Fibroblast of mammary gland (primary cell): ENCODE results near the gene CAPN8.

Source experiments
- DNase-seq: peaks from one replicate; pipeline ENCODE4 v3.0.0-alpha.2; 2010; ENCODE audit warnings: low read depth
- H3K4me3 ChIP-seq: 2 replicates; pipeline ENCODE4 v1.5.1; 2011; ENCODE audit warnings: low read depth, mild to moderate bottlenecking, low read length, moderate library complexity; ENCODE audit not compliant: control insufficient read depth
- TF ChIP-seq, protein P1 (sequence below): conservative IDR thresholded peaks from 2 replicates; pipeline ENCODE4 v1.5.1; 2011; ENCODE audit warnings: low read depth, low read length, inconsistent platforms; ENCODE audit not compliant: control insufficient read depth, insufficient read depth

Gene CAPN8

DNA sequence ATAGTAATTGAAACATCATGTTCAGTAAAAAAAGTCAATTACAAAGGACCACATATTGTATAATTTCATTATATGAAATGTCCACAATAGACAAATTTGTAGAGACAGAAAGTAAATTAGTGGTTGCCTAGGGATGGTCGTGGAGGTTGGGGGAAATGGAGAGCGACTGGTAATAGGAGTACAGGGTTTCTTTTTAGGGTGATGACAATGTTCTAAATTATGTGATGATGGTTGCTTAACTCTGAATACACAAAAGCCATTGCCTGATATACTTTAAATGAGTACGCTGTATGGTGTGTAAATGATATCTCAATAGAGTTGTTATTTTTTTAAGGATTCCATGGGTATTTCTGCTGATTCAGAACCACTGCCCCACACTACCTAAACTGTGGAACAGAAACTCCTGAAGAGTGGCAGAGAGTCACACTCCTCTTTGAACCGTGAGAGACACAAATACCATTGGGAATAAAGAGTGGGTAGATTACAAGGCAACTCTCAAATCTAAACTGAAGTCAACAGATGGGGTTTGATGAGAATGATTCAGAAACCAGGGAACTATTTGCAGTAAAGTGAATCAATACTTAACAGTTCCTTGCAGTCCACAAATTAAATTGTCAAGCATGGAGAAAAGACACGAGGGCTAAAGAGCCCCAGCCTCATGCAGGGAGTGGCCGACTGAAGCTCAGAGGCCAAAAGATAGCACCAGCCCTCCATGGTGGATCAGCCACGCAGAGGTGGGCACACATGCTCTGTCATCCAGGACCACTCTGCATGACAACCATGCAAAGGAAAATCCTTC, 118.0 kb downstream of the CAPN8 start:
- DNase-seq = no peak
- TF ChIP-seq, protein P1, sequence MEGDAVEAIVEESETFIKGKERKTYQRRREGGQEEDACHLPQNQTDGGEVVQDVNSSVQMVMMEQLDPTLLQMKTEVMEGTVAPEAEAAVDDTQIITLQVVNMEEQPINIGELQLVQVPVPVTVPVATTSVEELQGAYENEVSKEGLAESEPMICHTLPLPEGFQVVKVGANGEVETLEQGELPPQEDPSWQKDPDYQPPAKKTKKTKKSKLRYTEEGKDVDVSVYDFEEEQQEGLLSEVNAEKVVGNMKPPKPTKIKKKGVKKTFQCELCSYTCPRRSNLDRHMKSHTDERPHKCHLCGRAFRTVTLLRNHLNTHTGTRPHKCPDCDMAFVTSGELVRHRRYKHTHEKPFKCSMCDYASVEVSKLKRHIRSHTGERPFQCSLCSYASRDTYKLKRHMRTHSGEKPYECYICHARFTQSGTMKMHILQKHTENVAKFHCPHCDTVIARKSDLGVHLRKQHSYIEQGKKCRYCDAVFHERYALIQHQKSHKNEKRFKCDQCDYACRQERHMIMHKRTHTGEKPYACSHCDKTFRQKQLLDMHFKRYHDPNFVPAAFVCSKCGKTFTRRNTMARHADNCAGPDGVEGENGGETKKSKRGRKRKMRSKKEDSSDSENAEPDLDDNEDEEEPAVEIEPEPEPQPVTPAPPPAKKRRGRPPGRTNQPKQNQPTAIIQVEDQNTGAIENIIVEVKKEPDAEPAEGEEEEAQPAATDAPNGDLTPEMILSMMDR = no peak
- H3K4me3 ChIP-seq = no peak overlapping the region

DNA sequence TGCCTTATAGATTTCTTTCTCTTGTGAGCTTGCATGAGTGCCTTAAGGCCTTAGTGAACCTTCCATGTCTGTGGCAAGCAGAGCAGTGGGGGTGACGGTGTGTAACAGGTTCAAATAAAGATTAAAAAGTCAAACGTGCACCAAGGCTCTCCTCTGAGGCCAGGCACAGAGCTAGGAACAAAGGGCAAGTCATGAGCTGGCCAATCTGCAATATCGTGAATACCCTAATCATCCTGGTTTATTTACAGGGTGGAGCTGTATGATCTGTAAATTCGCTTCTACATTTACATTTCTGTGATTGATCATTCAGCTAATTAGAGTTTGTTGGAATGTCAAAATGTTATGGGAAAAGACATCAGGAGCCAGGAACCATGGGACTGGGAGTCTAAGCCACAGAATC, 120.2 kb downstream of the CAPN8 start:
- H3K4me3 ChIP-seq = no peak overlapping the region
- TF ChIP-seq, protein P1 = no peak
- no peak for DNase-seq

DNA sequence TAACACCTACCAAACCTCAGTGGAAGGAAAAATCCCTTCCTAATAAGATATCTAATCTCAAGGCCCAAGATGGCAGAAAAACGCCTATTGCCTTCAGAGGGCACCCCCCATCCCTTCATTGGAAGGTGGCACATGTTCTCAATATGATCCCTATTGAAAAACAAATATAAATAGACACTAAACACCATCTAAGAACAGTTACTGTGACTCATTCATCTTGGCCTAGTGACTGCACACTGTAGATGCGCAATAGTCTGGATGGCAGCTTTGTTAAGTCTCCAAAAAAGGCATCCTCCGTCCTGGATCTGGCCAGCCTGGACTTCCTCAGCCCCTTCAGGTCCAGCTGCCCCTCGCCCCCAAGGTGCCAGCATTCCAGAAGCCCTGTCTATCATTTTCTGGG, 121.9 kb downstream of the CAPN8 start:
- TF ChIP-seq, protein P1 = no peak
- no peak overlapping the region for H3K4me3 ChIP-seq
- peak; percentile 17 for DNase-seq

DNA sequence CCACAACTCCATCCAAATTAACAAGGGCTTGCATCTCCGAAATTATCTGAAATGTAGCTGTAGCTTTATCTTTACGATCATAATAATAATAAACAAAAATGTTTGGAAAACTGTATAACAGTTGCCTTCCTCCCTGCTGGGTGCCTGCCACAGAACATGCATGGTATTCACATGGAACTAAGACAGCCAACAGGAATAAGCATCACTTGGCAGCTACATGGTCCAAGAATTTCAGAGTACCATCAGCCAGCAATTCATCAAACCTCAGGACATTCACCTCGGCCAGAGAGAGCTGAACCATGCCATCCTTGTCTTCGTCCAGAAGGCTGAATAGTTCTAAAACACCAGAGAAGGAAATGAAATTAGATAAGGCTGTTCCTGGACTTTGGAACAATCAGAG, 122.7 kb downstream of the CAPN8 start:
- H3K4me3 ChIP-seq = no peak overlapping the region
- no peak for DNase-seq
- TF ChIP-seq, protein P1 = no peak

DNA sequence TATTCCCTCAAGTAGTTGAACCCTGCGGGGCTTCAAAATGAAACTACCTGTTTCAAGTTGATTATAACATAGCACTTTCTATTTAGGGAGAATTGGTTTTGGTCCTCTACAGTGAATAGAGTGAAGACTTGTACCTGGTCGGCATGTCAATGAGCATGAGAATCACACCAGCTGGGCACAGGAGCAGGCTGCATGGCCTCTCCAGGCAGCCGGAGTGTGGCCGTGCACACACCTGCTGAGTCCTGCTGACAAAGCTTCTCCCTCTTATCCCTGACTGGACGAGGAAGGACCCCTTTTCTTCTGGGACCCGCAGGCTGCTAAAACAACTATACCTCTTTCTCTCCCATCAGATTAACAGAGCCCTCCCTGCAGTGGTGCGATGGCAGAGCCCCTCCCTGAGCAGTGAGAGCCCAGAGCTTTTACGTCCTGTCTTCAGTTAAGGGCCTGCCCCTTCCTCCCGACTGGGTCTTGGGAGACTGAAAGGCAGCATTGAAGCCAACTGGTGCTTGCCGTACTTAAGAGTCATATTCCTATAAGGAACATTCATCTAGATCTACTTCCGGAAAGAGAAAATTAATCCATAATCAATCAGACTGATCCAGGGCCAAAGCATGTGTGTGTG, 124.9 kb downstream of the CAPN8 start:
- no peak for DNase-seq
- TF ChIP-seq, protein P1 = no peak
- no peak overlapping the region for H3K4me3 ChIP-seq

DNA sequence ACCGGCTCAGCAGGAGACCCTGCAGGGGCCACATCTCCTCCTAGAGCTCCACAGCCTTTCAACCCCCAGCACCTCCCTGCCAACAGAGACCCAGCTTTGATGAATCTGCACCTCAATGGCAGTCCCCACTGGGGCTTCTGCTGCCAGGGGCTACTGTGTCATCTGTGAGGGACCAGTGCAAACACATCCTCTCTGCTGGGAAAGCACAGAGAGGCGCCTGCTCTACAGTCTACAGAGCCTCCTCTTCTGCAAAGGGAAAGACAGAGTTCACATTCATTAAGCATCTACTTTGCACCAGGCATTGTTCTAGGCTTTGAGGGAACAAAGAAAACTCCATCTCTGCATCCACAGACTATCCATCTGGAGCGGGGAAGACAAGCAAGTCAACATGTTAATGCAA, 125.8 kb downstream of the CAPN8 start:
- TF ChIP-seq, protein P1 = no peak
- no peak for DNase-seq
- no peak overlapping the region for H3K4me3 ChIP-seq
